GM21367 (cell line): ENCODE results near the gene RAPGEF2.
"Not testable (repeated sequence)": the region's sequence is repeated elsewhere in the genome, so short reads cannot be mapped to it uniquely, and the experiment has no call there.

Source experiments
- ATAC-seq: cut with Tn5 transposase; IDR thresholded peaks from one replicate; pipeline ENCODE4 v1.9.1; 2021; ENCODE audit not compliant: unreplicated experiment

RAPGEF2 gene, protein sequence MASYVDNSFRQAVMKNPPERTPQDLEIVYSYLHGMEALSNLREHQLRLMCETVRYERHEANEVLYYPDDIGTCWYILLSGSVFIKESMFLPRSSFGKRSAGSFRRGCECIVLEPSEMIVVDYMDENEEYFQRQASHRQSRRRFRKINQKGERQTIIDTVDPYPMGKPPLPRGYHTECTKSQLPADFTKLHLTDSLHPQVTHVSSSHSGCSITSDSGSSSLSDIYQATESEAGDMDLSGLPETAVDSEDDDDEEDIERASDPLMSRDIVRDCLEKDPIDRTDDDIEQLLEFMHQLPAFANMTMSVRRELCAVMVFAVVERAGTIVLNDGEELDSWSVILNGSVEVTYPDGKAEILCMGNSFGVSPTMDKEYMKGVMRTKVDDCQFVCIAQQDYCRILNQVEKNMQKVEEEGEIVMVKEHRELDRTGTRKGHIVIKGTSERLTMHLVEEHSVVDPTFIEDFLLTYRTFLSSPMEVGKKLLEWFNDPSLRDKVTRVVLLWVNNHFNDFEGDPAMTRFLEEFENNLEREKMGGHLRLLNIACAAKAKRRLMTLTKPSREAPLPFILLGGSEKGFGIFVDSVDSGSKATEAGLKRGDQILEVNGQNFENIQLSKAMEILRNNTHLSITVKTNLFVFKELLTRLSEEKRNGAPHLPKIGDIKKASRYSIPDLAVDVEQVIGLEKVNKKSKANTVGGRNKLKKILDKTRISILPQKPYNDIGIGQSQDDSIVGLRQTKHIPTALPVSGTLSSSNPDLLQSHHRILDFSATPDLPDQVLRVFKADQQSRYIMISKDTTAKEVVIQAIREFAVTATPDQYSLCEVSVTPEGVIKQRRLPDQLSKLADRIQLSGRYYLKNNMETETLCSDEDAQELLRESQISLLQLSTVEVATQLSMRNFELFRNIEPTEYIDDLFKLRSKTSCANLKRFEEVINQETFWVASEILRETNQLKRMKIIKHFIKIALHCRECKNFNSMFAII (N-terminal part only)

DNA sequence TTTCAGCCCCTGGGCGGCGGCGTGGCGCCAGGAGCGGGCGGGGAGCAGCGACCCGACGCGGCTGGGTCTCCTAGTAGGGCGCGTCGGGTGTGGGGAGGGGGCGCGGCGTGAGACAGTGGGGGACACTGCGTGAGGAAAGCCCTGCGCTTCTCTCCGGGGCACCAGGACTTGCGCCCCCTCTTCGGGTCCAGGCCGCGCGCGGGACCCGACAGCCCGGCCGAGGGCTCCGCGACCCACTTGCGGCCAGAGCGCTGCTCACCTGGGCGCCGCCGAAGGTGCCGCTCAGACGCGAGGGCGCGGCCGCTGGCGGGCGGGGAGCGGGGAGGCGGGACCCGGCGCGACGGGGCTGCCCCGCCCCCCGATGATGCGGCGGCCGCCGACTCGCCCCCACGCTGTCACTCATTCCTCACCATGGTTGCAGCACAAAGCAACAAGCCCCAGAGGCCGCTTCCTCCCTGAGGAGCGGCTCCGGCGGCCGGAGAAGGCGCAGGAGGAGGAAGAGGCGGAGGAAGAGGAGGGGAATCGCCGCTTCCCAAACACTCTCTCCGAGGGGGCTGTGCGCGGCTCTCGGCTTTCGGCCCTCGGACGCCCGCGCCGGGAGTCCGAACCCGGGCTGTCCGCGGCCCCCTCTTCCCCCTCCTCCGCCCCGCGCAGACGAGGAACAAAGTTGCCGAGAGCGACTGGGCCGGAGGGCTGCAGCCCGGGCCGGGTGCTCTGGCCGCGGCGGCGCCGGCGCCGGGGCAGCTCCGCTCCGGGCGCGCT lies at the start of gene RAPGEF2:
RAPGEF2 (plus strand) TSS at position 458 of the 762 bp plus-strand sequence. CDS start 1,084 bp downstream, outside the sequence.
- peak; percentile 73 for ATAC-seq

DNA sequence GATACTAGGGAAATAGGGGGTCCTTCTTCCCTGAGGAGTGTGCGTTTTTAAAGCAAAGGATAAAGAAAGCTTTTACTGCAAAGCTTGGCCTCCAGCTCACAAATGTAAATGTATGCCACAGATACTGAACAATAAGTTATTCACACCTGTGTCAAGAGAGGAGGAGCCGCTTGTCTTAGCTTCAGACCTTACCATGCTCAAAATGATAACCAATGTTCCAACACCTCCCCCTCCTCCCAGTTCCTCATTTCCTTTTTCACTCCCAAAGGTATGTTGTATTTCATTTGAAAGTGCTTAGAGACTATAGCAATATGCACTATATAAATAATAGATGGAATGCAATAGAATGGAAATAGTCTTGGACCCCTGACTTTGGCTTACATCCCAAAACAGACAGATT lies 47.0 kb upstream of the RAPGEF2 start:
- no peak for ATAC-seq

DNA sequence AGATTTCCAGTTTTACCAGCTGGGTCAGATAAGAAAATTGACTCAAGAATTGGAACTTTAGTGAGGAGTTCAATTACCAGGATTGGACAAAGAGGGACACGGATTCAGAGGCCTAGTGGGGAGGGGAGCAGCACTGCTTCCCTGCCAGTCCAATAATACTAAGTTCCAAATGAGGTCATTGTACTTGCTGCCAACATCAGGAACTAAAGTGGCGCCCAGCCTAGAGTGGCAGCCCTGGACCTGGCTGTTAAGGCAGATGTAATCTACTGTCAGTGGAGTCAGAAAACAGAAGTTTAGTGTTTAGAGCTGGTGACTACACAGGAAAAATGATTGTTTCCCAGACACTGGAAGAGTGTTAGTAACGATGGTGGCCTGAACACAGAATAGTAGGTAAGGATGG lies 42.7 kb upstream of the RAPGEF2 start:
- ATAC-seq, result no peak

DNA sequence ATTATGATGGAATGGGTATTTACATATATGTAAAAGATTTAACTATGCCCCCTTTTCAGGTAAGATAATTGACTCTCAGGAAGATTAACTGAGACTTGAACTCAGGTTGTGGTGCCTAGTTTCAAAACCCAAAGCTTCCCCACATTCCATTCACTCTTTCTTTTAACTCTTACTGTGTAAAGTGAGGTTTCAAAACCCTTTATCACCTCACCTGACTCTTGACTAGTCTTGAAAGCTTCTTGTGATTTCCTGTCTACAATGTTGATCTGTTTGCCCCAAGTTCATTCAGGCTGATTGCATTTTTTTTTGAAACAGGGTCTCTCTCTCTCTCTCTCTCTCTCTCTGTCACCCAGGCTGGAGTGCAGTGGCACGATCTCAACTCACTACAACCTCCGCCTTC lies 40.5 kb upstream of the RAPGEF2 start:
- no peak for ATAC-seq

DNA sequence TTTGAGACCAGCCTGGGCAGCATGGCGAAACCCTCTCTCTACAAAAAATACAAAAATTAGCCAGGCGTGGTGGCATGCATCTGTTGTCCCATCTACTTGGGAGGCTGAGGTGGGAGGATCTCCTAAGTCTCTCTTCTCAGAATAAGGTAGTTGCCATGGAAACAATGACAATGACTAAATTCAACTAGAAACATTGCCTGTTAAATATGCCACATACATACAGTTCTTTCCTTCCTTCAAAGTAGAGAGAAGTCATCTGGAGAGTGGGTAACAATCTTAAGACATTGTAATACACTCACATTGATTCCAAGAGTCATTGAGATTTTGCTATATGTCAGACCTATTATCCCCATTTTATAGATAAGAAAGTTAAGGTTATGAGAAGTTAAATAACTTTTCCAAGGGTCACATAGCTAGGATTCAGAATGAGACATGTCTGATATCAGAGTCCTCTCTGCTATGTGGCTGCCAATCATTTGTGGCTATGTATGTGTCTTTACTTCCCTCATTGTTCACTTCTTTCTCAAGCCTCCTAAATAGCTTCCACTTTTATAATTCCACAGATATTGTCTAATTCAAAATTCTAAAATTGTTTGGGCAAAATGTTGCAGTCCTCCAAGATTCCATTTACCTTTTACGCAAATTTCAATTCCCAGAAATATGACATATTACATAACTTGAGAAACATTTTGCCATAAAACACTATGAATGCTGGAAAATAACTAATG lies 37.2 kb upstream of the RAPGEF2 start:
- no peak for ATAC-seq

DNA sequence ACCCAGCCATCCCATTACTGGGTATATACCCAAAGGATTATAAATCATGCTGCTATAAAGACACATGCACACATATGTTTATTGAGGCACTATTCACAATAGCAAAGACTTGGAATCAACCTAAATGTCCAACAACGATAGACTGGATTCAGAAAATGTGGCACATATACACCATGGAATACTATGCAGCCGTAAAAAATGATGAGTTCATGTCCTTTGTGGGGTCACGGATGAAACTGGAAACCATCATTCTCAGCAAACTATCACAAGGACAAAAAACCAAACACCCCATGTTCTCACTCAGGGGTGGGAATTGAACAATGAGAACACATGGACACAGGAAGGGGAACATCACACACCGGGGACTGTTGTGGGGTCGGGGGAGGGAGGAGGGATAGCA lies 34.7 kb upstream of the RAPGEF2 start:
- ATAC-seq, result not testable (repeated sequence)

DNA sequence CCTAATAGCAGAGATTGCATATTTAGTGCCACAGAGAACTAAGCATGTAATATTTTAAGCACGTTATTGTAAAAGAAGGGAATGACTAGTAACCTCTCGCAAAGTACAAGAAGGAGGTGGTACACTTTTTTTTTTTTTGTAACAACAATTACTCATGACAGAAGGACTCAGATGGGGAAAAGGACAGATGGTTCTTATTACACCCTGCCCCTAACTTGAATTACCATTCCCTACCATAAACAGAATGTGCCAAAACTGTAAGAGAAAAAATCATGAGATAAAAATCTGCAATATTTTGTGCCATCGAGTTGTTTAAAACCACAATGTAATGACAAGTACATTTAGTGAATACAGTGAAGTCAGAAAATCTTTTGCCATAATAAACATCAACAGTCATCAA lies 33.0 kb upstream of the RAPGEF2 start:
- no peak for ATAC-seq

DNA sequence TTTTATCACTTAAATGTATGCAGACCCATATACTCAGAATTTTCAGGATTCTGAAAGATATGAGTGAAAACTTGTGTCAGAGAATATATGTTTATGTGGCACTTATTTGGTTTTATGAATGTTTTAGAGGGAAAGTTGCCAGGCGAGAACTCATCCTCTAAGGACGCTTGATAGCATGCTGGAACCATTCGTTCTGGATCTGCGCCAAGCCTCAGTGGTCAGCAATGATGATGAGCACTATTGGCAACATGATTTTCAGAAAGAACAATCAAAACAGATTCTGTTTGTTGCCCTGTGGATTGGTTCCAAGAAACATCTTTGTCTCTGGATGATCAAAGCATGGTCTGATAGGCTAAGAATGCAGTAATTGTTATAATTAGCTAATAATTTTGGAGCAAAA lies 32.1 kb upstream of the RAPGEF2 start:
- ATAC-seq, result no peak

DNA sequence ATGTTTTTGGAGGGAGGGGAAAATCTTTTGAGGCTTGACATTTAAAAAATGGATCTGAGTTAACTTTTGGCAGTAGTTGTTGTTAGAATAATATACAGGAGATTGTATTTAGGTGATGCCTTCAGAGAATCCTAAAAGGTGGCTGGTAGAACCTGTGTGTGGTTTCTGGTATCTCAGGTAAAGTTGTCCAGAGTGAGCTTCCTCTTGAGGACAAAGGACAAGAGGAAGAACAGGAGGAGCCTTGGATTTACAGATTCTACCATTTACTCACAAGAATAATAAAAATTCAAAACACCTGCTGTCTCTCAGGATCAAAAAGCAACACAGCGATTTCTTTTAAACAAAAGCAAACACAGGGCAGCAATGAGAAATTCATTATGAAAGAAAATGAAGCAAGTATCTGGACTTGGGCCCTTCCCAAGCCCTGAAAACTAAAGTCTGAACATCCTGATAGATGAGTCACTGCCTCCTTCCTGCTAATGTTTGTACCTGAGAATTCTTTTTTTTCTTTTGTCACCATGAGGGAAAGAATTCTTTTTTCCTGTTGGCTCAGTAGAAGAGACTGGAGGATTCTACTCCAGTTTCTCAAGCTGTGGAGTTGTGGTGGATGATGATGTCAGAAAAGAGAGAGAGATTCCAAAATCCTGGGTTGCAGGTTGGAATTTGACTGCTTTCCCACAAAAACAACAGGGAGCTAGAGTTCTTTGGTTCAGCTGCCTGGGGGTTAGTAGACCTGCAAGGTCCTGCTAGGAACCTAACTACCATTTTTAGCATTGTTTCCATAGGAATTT lies 31.5 kb upstream of the RAPGEF2 start:
- ATAC-seq, result no peak

DNA sequence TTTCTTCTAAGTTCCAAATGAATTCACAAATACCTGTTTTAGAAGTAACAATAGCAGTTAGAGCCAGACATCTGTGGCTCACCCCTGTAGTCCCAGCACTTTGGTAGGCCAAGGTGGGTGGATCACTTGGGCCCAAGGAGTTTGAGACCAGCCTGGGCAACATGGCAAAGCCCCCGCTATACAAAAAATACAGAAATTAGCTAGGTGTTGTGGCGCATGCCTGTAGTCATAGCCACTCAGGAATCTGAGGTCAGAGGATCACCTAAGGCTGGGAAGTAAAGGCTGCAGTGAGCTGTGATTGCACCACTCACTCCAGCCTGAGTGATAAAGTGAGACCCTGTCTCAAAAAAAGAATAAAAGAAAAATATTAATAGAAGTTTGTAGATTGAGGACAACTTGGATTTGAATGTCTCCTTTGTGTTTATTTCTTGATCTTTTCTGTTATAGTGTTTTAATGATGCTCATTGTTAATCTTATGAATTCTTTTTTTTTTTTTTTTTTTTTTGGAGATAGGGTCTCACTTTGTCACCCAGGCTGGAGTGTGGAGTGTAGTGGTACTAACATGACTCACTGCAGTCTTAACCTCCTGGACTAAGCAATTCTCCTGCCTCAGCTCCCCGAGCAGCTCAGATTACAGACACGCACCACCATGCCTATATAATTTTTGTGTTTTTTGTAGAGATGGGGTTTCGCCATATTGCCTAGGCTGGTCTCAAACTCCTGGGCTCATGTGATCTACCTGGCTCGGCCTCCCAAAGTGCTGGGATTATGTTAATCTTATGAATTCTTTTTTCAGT lies 30.7 kb upstream of the RAPGEF2 start:
- ATAC-seq, result no peak

DNA sequence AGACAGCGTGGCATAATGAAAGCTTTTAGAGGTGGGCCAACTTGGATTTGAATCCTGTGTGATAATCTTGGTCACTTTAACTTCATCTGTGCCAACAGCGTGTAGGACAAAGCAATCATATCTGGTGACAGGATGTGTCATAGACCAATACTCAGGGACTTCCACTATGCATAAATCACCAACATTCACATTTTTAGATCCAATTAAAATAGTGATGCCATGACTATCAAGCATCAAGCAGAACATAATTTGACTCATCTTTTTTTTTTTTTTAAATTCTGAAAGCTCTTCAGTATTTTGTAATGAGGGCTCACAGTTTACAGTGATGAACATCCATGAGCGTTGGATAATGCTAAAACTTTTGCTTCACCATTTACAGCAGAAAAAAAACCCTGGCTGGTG lies 27.3 kb upstream of the RAPGEF2 start:
- no peak for ATAC-seq

DNA sequence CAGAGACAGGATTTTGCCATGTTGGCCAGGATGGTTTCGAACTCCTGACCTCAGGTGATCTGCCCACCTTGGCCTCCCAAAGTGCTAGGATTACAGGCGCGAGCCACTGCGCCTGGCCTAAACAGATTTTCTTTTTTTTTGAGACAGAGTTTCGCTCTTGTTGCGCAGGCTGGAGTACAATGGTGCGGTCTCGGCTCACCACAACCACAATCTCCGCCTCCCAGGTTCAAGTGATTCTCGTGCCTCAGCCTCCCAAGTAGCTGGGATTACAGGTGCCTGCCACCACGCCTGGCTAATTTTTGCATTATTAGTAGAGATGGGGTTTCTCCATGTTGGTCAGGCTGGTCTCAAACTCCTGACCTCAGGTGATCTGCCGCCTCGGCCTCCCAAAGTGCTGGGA lies 25.9 kb upstream of the RAPGEF2 start:
- ATAC-seq, result not testable (repeated sequence)

DNA sequence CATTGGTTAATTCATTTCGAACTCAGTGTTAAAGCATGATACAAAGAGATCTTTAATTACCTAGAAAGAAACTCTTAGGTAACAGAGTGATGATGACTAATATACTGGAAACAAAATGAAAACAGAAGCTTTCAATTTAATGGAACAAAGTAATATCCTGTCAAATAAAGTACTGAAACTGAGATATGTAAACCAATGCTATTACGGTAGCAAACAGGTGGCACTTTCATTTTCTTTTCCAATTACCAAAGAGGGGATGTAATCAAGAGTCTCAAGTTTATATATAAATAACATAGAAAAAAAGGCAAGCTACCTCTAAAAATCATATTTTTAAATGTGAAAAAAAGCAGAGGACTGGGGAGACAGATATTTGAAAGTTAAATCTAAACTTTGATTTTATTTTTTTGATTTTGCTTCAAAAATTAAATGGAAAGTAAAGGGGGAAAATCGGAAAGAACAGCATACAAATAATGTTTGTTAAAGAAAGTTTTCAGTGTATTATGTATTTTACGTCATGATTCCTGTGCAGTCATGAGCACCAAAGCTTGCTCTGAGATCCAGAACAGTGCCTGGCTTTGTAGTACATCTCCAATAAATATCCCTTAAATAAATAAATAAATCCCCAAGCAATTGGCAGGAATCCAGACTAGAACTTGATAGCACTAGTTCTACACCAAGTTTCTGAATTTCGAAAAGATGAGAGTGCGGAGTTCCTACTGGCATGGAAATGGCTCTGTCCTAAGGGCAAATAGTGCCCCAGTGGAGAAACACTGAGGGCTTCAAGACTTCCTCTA lies 25.0 kb upstream of the RAPGEF2 start:
- peak; percentile 97 for ATAC-seq

DNA sequence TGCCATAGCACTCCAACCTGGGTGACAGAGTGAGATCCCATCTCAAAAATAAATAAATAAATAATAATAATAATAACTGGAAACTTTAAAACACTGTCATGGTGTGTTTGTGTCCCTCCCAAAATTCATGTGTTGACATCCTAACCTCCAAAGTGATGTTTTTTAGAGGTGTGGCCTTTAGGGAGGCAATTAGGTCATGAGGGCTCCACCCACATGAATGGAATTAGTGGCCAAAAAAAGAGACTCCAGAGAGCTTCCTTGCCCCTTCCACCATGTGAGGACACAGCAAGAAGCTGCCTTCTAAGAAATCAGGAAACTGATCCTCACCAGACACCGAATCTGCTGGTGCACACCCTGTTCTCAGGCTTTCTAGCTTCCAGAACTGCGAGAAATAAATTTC lies 23.8 kb upstream of the RAPGEF2 start:
- ATAC-seq, result no peak

DNA sequence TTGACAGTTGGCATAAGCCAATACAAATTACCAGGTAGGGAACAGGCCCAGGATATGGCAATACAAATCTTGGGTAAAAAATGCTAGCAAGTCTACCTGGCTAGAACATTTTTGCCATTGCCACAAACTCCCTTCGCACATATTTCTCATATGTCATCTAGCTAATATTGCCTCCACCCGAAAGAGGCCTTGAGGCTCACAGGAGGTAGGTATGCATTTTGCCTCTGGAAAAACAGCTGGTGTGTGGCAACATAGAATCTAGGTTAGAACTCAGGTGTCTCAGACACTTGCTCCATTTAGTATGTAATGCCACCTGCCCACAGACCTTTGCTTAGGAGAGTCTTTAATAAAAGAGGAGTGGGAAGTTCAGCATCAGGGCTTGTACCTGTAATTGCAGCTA lies 16.3 kb upstream of the RAPGEF2 start:
- ATAC-seq, result no peak

DNA sequence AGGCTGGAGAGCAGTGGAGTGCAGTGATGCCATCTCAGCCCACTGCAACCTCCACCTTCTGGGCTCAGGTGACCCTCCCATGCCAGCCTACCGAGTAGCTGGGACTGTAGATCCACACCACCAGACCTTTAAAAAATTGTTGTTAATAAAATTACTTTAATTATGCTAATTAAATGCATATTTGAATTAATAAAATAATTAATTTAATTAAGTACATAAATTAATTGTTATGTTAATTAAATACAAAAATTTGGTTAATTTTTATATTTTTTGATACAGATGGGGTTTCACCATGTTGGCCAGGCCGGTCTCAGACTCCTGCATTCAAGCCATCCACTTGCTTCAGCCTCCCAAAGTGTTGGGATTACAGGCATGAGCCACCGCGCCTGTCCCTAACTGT lies 12.6 kb upstream of the RAPGEF2 start:
- ATAC-seq, result no peak

DNA sequence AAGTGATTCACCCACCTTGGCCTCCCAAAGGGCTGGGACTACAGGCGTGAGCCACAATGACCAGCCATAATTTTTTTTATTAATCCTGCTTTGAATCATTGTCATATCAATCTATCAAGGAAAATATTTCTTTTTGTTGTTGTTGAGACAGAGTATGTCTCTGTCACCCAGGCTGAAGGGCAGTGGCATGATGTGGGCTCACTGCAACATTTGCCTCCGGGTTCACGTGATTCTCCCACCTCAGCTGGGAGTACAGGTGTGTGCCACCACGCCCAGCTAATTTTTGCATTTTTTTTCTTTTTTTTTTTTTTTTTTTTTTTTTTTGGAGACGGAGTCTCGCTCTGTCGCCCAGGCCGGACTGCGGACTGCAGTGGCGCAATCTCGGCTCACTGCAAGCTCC lies 8.7 kb upstream of the RAPGEF2 start:
- ATAC-seq, result not testable (repeated sequence)

DNA sequence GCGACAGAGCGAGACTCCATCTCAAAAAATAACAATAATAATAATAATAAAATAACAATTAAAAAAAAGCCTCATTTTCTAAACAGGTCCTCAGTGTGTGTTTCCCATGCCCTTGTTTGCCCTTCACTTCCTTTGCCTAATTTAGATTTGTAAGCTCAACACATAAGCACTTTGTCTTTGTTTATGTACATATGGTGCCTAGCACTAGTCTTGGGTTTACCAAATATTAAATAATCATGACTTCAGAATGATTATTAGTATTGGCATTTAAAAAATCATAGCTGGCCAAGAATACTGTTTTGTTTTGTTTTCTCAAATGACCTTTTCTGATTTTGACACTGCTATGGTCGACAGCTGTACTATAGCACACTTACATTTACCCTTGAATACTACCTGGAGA lies 6.4 kb upstream of the RAPGEF2 start:
- ATAC-seq, result no peak
